ENCODE results near the gene FREY1.

FREY1 gene

GRCh38 chr11:45936511-45937054 lies 29.5 kb upstream of the FREY1 start:
- TF ChIP-seq TCF12 (IDR thresholded peaks at IDR 0.05; ENCODE audit: low read depth), result no peak
- no peak for TF ChIP-seq TAF1 (IDR thresholded peaks at IDR 0.05; ENCODE audit: low read depth)

GRCh38 chr11:45935349-45936064 lies 28.4 kb upstream of the FREY1 start:
- TF ChIP-seq ZBTB7A (IDR thresholded peaks at IDR 0.05; ENCODE audit: low read depth) (no peak), RAD21 (IDR thresholded peaks at IDR 0.05; ENCODE audit: low read depth) (no peak), CEBPB (IDR thresholded peaks at IDR 0.05) (no peak), CREB1 (IDR thresholded peaks at IDR 0.05; ENCODE audit: low read depth) (no peak), TAF1 (IDR thresholded peaks at IDR 0.05; ENCODE audit: low read depth) (no peak)

- no peak for TF ChIP-seq EP300 (IDR thresholded peaks at IDR 0.05; ENCODE audit: borderline replicate concordance)
- no peak for TF ChIP-seq CEBPB (IDR thresholded peaks at IDR 0.05)
- TF ChIP-seq TAF1 (IDR thresholded peaks at IDR 0.05; ENCODE audit: low read depth), result no peak
- no peak for TF ChIP-seq TCF12 (IDR thresholded peaks at IDR 0.05; ENCODE audit: low read depth)
- TF ChIP-seq ZBTB7A (IDR thresholded peaks at IDR 0.05; ENCODE audit: low read depth), result no peak
- no peak for TF ChIP-seq CREB1 (IDR thresholded peaks at IDR 0.05; ENCODE audit: low read depth)
- no peak for TF ChIP-seq TEAD4 (IDR thresholded peaks at IDR 0.05)
Measured at GRCh38 chr11:45934580-45935318, 27.7 kb upstream of the FREY1 start.

- TF ChIP-seq EP300 (IDR thresholded peaks at IDR 0.05; ENCODE audit: borderline replicate concordance) (no peak), EGR1 (IDR thresholded peaks at IDR 0.05) (no peak), ZBTB7A (IDR thresholded peaks at IDR 0.05; ENCODE audit: low read depth) (no peak), CREB1 (IDR thresholded peaks at IDR 0.05; ENCODE audit: low read depth) (no peak), FOXM1 (IDR thresholded peaks at IDR 0.05; ENCODE audit: borderline replicate concordance, low read depth) (no peak), YY1 (IDR thresholded peaks at IDR 0.05; ENCODE audit: low read depth) (no peak), TAF1 (IDR thresholded peaks at IDR 0.05; ENCODE audit: low read depth) (no peak), RAD21 (IDR thresholded peaks at IDR 0.05; ENCODE audit: low read depth) (no peak), USF1 (IDR thresholded peaks at IDR 0.05) (no peak)
Measured at GRCh38 chr11:45933846-45934579, 26.9 kb upstream of the FREY1 start.

GRCh38 chr11:45933131-45933831 lies 26.2 kb upstream of the FREY1 start:
- TF ChIP-seq RAD21 (IDR thresholded peaks at IDR 0.05; ENCODE audit: low read depth) (no peak), REST (IDR thresholded peaks at IDR 0.05; ENCODE audit: low read depth) (no peak), TEAD4 (IDR thresholded peaks at IDR 0.05) (no peak), CREB1 (IDR thresholded peaks at IDR 0.05; ENCODE audit: low read depth) (no peak), YY1 (IDR thresholded peaks at IDR 0.05; ENCODE audit: low read depth) (no peak)

GRCh38 chr11:45932217-45932616 lies 25.1 kb upstream of the FREY1 start:
- TF ChIP-seq TCF12 (IDR thresholded peaks at IDR 0.05; ENCODE audit: low read depth), result no peak
- no peak for TF ChIP-seq NFIC (IDR thresholded peaks at IDR 0.05)
- no peak for TF ChIP-seq USF1 (IDR thresholded peaks at IDR 0.05)
- TF ChIP-seq TAF1 (IDR thresholded peaks at IDR 0.05; ENCODE audit: low read depth), result no peak
- no peak for TF ChIP-seq CREB1 (IDR thresholded peaks at IDR 0.05; ENCODE audit: low read depth)
- TF ChIP-seq CEBPB (IDR thresholded peaks at IDR 0.05), result no peak
- no peak for TF ChIP-seq RAD21 (IDR thresholded peaks at IDR 0.05; ENCODE audit: low read depth)
- no peak for TF ChIP-seq YY1 (IDR thresholded peaks at IDR 0.05; ENCODE audit: low read depth)
- no peak for TF ChIP-seq ZBTB7A (IDR thresholded peaks at IDR 0.05; ENCODE audit: low read depth)
- no peak for TF ChIP-seq TEAD4 (IDR thresholded peaks at IDR 0.05)
- no peak for TF ChIP-seq MAX (IDR thresholded peaks at IDR 0.05)
- TF ChIP-seq EGR1 (IDR thresholded peaks at IDR 0.05), result no peak
- no peak for TF ChIP-seq FOXM1 (IDR thresholded peaks at IDR 0.05; ENCODE audit: borderline replicate concordance, low read depth)
- TF ChIP-seq EP300 (IDR thresholded peaks at IDR 0.05; ENCODE audit: borderline replicate concordance), result no peak
- TF ChIP-seq REST (IDR thresholded peaks at IDR 0.05; ENCODE audit: low read depth), result no peak
